GM19372 (cell line): ENCODE data around the gene MCM8.

ENCODE experiments used
- ATAC-seq: cut with Tn5 transposase; IDR thresholded peaks from one replicate; pipeline ENCODE4 v1.9.1; 2021; ENCODE audit warnings: mild to moderate bottlenecking, low read depth, moderate library complexity; ENCODE audit not compliant: unreplicated experiment

Gene MCM8

DNA sequence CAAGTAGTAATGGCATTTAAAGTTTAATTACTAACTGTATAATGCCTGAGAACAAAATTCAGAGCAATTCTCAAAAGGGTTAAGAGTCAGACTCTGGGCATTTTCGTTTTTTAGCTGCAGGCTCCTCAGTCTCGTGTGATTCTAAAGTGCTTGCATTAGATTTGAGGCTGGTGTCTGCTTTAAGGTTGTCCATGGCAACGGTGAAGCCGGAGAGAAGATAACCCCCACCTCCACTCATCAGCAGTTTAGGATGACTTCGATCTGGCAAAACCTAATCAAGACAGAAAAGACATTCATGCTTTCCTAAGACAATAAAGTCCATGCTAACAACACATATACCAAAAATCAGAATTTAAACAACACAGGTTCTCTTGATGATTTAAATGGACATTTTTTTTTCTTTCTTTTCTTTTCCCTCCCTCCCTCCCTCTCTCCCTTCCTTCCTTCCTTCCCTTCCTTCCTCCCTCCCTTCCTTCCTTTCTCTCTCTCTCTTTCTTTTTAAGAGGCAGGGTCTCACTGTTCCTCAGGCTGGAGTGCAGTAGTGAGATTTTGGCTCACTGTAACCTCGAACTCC, 11.9 kb upstream of the MCM8 start:
- no peak for ATAC-seq

DNA sequence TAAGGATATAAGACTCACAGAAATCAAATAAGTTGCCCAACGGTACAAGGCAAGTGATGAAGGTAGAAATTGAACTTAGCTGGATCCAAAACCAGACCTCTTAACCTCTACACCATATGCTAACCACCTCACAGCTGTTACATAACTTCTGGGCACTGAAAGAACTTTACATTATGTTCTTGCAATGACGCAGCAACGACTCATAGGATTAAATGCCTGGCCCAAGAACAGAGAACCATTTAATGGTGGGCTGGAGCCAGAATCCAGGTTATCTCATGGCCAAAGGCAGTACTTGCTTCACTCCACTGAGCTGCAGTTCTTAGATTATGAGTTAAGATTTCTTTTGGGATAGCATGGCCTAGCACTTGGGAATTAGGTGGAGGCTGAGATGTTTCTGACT, 4.5 kb upstream of the MCM8 start:
- ATAC-seq = no peak

DNA sequence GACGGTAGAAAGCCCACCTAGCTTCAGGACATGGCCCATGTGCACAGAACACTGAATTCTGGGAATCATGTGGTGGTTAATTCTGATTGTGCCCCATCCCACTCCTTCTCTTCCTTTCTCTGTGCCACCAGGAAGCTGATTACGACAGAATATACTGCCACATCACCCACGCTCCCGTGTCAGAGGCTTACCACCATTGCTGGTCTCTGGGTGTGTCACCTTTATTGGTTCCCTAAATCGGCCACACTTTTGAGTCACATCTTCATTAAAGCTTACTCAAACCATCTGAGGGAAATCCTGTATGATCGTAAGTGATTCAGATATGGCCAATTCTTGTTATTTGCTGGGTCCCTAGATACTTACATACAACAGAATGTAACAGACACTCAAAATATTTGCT, 3.2 kb upstream of the MCM8 start:
- no peak for ATAC-seq

DNA sequence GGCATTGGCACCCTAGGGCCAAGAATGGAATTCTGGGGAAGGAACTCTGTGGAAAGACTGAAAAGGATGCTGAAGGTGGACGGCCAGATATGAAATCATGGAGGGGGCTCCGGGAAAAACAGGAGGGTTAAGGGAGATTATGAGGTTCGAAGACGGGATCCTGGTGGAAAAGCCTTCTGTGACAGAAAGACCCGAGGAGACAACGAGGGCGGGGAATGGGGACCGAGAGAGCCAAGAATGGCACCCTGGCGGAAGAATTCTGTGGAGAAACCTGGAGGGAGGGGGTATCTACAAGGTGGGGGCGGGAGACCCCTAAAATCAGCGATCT, 545 bp upstream of the MCM8 start:
- ATAC-seq = no peak

DNA sequence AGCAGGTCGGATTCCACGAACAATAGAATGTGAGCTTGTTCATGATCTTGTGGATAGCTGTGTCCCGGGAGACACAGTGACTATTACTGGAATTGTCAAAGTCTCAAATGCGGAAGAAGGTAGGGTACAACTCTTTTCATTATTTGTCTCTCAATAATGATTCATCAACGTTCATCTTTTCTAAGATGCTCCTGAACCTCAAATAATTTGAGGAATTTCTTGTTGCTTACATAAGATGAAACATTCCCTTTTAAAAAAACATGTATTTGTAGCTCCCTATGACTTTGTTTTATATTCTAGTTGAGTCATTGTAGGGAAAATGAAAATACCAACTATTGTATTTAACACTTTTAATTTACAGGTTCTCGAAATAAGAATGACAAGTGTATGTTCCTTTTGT, 17.0 kb downstream of the MCM8 start:
- ATAC-seq = no peak

DNA sequence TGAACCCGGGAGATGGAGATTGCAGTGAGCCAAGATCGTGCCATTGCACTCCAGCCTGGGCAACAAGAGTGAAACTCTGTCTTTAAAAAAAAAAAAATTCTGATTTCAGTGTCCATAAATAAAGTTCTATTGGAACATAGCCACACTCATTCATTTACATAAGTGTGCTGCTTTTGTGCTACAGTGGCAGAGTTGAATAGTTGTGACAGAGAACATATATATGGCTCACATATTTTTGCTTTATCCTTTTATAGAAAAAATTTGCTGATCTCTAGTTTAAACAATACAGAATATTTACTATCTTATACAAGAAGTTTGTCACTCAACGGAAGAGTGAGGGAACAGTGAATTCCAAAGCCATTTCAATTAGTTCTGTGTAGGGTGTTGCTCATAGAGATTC, 18.0 kb downstream of the MCM8 start:
- no peak for ATAC-seq

DNA sequence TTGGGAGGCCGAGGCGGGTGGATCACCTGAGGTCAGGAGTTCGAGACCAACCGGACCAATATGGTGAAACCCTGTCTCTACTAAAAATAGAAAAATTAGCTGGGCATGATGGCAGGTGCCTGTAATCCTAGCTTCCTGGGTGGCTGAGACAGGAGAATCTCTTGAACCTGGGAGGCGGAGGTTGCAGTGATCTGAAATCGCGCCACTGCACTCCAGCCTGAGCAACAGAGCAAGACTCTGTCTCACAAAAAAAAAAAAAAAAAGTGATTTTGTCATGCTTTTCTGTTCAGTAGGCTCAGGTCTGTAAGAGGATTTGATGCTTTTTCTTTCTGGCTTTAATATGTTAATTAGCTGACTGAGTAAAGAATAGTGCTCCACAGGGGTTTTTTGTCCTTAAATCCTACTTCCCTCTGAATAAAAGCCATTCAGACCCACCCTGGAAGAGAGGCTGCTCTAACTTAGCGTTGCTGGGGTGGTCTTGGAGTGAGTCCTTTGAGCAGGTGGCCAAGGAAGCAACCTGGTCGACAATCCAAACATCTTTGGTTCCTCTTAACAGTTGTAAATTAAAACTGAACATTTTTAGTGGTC, 19.0 kb downstream of the MCM8 start:
- no peak for ATAC-seq

DNA sequence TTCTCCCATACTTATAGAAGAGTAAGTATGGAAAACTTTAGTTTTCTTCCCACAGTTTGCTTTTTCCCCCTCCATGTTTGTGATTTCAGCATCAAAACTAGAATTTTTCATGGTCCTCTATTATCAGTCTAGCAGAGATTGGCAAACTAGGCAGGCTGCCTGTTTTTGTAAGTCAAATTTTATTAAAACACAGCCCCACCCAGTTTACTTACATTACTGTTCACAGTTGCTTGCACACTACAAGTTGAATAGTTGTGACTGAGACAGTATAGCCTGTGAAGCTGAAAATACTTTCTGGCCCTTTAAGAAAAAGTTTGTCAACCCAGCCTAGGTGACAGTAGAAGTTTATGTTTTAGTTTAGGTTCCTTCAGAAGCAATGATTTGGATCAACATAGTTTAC, 19.5 kb downstream of the MCM8 start:
- ATAC-seq = no peak

DNA sequence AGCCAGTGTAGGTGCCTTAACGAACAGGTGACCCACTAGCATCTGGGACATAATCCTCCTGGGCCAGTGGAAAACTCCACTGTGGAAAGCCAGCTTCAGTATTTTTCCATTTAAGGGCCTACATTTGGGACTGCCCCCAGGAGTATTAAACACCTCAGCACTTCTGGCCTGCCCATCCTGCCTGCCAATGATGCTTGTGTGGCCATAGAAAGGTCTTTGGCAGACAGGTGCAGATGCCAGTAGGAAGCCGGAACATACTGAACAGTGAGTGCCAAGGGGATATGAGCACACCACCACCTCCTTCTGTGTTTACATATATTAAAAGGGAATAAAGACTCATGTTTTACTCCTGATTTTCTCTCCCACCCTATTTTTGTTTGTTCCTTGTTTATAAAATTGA, 19.9 kb downstream of the MCM8 start:
- no peak for ATAC-seq

DNA sequence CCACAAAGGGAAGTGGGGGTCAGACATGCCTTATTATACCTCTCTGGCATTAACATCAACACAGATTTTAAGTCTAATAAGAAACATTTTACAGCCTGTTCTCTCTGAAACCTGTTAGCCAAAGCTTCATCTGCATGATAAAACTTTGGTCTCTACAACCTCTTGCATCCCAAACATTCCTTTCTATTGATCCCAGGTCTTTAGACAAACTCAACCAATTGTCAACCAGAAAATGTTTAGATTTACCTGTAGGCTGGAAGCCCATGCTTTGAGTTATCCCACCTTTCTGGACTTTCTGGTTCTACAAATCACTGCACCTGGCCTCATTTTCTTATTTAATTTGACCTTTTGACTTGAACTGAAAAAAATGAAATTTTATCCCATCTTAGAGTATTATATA, 20.8 kb downstream of the MCM8 start:
- no peak for ATAC-seq

DNA sequence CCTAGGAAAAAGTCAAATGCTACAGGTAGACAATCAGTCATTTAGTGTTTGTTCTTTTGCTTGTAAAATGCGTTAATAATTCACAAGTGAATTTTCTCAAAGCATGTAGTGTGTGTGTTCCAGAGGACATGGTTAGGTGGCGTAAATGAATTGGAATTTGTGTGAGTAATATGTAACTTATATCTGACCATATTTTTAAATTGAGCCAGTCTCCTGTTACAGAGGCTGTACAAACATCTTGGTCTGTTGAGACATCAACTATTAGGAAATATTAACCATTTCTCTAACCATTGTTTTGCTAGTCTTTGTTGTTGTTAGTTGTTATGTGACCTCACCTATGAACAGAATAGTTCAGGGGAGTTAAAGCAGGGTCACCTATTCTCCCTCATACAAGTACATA, 22.7 kb downstream of the MCM8 start:
- ATAC-seq = no peak

DNA sequence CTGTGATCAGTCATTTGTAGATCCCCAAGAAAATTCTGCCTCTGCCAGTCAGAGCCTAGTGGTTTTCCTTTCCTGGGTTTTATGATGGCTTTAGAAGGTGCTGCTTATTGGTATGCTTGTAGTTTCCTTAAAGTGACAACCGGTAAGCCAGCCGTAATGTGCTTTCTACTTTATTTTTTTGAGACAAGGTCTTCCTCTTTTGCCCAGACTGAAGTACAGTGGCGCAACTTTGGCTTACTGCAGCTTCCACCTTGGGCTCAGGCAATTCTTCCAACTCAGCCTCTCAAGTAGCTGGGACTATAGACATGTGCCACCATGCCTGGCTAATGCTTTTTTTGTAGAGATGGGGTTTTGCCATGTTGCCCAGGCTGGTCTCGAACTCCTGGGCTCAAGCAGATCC, 23.5 kb downstream of the MCM8 start:
- no peak for ATAC-seq

DNA sequence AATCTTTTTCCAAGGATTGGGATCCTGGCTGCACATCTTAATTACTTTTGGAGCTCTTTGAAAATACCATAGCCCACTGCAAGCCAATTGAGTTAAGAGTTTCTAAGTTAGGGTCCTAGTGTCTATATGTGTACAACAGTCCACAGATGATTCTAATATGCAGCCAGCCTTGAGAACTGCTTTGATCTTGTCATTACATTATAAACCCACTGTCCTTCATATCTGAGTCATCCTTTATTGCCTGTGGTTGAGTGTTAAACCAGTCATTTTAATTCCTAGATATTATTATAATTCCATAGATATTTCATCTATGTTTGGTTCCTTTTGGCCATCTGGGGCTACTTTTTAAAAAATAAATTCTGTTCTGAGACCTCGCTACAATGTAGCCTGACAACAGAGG, 24.1 kb downstream of the MCM8 start:
- no peak for ATAC-seq

DNA sequence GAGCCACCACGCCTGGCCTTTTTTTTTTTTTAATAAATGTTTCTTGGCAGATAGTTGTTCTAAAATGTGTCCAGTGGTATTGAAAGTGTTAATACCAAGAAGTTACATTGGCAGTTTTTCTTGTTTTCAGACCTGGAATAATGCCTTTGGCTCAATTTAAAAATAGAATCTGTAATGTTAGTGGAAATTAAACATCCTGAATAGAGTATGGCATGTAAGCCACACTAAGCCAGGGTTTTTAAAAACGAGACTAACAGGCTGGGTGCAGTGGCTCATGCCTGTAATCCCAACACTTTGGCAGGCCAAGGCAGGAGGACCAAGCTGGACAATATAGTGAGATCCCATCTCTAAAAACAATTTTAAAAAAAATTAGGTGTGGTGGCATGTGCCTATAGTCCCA, 25.3 kb downstream of the MCM8 start:
- ATAC-seq = no peak

DNA sequence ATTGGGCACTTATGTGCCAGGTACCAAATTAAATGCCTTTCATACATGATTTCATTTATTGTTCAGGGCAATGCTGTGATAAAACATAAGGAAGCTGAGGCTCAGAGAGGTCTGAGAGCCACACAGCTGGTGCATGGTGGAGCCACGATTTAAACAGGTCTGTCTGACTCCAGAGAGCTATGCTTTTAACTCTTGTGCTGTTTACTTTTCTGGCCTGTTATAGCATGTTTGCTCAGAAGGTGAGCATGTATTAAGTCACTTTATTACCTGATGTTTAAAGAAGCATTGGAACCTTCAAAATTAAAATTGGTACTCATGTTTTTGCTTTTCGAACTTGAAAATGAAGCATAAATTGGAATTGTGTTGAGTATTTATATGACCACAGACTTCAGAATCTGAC, 26.8 kb downstream of the MCM8 start:
- no peak for ATAC-seq

DNA sequence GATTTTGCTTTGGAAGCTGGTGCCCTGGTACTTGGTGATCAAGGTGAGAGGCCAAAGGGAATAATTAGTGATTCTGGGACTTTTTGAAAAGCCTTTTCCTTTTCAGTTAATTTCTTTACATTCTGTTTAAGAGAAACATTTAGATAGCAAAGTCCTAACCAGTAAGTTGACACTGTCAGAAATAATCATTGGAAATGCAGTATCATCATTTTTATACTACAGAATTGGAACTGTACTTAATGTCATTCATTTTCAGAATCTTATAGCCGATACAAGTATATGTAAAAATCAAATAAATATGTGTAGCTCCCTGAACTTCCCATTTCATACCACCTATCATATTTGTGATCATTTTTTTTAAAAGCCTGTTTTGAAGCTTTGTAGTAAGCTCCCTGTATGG, 27.5 kb downstream of the MCM8 start:
- ATAC-seq = no peak

DNA sequence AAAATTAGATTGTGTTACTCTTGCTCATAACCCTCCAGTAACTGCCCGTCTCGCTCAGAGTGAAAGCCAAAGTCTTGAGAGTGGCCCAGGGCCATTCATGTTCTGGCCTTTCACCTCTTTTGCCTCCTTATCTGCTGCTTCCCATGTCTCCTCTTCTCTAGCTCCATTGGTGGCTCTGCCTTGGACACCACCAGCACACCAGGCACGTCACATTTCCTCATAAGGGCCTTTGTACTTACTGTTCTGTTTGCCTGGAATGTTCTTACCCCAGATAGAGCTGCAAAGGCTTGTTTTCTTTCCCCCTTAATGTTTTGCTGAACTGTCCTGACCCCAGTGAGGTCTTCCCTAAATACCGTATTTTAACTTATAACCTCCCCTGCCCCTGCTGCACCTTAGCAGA, 29.3 kb downstream of the MCM8 start:
- no peak for ATAC-seq

DNA sequence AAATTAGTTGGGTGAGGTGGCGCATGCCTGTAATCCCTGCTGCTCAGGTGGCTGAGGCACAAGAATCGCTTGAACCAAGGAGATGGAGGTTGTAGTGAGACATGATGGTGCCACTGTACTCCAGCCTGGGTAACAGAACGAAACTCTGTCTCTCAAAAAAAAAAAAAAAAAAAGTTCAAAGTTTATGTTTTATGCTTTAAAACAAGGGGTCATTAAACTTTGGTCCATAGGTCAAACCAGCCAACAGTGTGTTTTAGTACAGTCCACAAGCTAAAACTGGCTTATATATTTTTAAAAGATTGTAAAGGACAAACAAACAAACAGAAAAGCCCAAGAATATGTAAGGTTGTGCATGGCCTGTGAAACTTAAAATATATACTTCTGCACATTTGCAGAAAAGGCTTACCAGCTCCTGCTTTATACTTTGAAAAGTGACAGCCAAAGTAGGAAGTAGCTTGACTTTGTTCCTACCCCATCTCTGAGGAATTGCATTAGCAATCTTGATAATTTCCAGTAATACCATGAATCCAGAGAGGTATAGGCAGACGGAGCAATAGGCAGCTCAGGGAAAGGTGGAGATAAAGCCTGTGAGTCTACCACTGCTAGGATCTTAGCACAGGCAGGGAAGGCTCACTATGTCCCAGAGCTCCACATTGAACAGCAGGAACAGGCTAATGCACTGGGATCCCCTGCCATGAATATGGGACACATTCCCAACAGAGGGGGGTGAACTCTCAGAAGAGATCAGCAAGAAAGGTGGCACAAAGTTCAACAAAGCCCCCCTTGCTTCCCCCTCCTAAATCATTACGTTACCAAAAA, 30.5 kb downstream of the MCM8 start:
- no peak for ATAC-seq

DNA sequence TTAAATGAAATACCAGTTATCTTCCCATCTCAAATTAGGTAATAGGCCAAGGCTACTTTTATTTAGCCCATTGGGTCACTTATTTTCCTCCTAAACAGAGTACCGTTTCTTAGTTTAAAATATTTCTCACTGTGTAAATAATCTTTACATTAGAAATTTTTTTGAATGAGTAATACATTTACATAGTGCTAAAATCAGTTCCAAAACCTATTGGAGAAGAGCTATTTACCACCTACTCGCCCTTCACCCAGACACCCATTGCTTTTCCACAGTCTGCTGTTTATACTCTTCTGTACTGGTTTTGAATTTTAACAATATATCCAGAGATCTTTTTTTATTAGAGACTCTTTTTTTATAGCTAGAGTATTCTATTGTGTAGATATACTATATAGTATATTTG, 36.9 kb downstream of the MCM8 start:
- no peak for ATAC-seq

DNA sequence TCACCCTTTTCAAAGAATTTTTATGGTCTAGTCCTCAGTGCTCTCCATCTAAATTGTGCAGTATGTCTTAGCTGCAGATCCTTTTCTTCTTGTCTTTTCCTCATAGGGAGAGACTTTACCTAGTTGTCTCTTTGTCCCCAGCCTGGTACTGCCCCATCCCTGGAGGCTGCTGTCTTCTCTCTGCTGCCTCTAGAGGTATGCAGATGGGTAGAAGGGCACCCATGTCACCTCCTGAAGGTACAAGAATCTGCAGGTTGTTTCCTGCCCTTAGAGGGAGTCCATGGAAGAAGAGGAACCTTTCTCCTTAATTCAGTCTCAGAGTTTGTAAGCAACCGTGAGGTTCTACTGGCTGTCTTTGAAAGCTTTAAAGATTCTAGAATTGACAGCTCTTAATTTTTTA, 39.1 kb downstream of the MCM8 start:
- ATAC-seq = no peak

DNA sequence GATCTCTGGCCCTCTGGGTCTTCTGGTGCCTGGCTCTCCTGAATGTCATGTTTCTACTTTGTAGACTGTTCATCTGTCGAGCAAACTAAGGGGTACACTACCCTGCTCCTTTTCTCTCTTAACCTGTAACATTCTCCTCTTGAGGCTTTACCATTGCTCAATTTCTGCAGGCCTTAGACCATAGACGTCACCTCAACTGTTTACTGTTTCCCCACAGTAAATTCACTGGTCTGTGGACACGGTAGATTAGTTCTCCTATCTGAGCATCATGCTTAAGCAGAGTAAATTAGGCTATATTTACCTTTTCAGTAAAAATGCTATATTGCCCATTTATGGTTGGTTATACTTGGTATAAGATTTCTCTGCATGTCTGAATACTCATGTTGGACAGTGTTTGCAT, 40.5 kb downstream of the MCM8 start:
- ATAC-seq = no peak
